GM12875 (cell line): ENCODE results near the gene CILP.

Experiments
- H3K4me3 ChIP-seq: one replicate; pipeline ENCODE4 v1.5.1; 2011; ENCODE audit warnings: low read depth, low read length, control low read depth
- CTCF ChIP-seq: IDR thresholded peaks from 2 replicates; pipeline ENCODE4 v1.5.1; 2011; ENCODE audit warnings: low read depth, mild to moderate bottlenecking, control low read depth, inconsistent platforms, low read length, moderate library complexity, borderline replicate concordance; ENCODE audit not compliant: insufficient read depth

The CILP gene

DNA sequence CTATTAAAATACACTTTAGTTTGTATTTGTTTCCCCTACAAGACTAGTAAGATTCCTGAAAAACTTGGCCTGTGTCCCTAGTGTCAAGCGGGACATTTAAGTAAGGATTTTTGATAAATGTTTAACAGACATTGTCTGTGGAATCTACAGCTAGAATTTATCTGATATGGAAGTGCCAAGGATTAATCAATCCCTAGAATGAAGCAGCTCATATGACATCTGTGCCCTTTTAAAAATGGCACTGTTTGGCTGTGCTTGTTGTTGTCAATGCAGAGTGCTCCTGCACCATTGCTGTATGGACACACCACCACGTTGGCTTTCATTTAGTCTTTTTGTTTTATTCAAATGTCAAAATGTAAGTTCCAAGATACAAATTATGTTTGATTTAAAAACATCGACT lies 63.4 kb downstream of the CILP start:
- no peak for TF ChIP-seq CTCF
- no peak overlapping the region for H3K4me3 ChIP-seq

DNA sequence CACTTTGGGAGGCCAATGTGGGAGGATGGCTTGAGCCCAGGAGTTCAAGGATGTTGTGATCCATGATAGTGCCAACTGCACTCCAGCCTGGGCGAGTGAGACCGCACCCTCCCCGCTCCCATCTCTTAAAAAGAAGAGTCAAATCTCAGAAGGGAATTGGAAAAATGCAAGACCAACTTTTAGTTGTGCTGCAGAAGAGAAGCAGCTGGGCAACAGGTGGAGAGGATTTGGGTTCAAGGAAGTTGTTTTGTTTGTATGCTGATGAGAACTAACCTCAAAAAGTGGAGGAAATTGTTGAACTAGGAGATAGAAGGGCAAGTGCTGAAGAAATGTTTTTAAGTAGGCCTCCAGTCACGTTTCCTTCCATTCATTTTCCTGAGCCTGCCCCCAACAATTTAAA lies 64.8 kb downstream of the CILP start:
- TF ChIP-seq CTCF, result no peak
- H3K4me3 ChIP-seq, result no peak overlapping the region
